ENCODE measurements around the gene ZNF469.

- no peak for TF ChIP-seq CTCF (IDR thresholded peaks at IDR 0.05; ENCODE audit: poor library complexity, severe bottlenecking)
- no peak for TF ChIP-seq SMC3 (conservative IDR thresholded peaks at IDR 0.05; ENCODE audit: poor library complexity)
- TF ChIP-seq POLR2AphosphoS5 (IDR thresholded peaks at IDR 0.05), result no peak
- TF ChIP-seq EP300 (conservative IDR thresholded peaks at IDR 0.05; ENCODE audit: poor library complexity, severe bottlenecking), result no peak
- TF ChIP-seq EZH2 (IDR thresholded peaks at IDR 0.05; ENCODE audit: borderline replicate concordance, insufficient read depth, low read length, poor library complexity, severe bottlenecking), result no peak
- TF ChIP-seq RAD21 (conservative IDR thresholded peaks at IDR 0.05), result no peak
Measured at GRCh38 chr16:88355389-88356123, 27.2 kb upstream of the ZNF469 start.

All from neural cell (in vitro differentiated cells).